GM18498 (cell line): ENCODE data around the gene C10orf143.

Experiments
- ATAC-seq: cut with Tn5 transposase; IDR thresholded peaks from one replicate; pipeline ENCODE4 v1.9.1; 2021; ENCODE audit warnings: mild to moderate bottlenecking, moderate library complexity; ENCODE audit not compliant: unreplicated experiment

Gene C10orf143

DNA sequence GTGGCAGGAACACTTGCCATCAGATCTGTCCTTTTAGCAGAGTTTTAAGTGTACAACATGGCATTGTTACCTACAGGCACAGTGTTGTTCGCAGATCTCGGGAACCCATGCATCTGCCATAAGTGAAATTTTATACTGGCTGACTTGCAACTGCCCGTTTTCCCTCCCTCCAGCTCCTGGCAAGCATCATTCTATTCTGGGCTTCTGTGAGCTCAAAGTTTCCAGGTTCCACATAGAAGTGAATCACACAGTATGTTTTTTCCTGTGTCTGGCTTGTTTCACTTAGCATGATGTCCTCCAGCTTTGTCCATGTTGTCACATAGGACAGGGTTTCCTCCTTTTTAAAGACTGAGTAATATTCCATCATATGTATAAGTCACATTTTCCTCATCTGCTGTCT, 56.6 kb downstream of the C10orf143 start:
- ATAC-seq: no peak

DNA sequence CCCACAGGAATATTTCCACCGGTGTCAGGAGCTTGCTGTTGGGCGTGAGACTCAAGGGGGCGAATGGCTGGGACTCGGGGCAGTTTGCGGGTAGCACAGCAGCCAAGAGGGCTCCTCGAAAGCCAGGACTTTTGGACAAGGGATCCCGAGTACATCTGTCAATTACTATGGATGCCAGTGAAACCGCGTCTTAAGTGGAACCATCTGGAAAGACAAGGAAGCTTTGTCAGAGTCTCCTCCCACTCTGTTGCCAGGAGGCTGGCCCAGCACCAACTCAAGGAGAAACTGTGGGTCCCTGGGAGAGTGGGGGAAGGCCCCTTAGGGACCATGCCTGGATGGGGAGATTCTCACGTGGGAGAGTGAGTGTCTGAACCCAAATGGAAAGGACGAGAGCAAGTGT, 57.1 kb downstream of the C10orf143 start:
- ATAC-seq: no peak

DNA sequence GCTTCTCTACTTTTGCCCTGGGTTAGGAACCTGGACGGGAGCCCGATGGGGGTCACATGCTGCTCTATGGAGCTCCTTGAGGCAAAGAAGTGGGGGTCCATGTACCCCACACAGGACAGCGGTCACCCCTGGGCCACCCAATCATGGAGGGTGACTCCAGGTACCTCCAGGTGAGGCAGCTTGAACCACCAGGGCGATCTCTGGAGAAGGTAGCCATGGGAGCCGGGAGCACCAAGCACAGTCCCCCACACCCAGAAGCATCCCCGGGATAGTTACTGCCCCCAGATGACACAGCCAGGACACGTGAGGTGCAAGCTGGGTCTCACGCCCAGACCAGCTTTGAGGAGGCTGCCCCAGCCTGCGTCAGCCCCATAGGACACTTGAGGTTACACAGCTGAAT, 58.4 kb downstream of the C10orf143 start:
- ATAC-seq: no peak

DNA sequence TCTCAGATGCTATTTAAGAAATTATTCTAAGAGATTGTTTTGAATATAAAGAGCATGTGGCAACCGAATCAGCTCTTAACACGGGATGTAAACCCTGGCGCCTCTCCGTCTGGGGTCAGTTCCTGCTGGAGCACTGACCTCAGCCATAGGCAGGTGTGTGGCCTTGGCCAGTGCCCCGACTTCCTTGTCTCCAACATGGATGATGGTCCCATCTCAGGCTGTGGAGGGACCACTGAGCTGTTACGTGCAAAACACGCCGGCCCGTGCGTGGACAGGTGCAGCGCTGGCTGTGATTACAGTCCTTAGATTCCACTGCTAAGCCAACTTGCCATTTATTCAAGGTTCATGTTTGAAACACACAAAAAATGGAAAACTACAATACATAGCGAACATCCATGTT, 59.9 kb downstream of the C10orf143 start:
- ATAC-seq: no peak

DNA sequence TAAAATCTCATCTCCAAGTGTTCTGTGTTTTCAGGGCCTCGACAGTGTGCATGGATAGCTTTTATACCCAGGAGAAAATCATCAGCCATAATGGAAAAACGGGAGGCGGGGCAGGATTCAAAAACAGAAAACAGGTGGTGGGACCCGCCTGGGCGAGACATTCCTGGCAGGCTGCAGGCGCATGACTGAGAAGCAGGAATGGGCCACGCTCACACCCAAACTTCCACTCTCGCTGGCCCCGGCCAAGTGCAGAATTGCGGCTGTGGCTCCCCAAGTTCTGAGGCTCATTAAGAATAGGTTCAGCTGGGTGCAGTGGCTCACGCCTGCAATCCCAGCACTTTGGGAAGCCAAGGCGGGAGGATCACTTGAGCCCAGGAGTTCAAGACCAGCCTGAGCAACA, 60.6 kb downstream of the C10orf143 start:
- ATAC-seq: no peak

DNA sequence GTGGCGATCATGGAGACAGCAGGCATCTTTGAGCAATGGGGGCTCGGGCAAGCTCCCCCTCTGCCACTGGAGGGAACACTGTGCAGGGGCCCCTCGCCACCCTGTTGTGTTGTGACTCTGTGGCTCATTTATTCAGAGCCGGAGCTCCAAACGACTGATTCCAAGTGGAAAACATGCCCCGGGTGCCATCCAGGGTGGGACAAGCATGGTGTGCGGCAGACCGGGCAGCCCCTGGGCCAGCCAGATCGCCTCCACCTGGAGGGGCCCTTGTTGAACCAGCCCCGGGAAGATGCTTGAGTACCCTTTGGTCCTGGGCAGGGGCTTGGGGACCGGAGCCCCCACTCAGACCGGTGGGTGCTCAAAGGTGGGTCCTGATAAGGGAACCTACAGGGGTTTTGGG, 61.4 kb downstream of the C10orf143 start:
- no peak for ATAC-seq

DNA sequence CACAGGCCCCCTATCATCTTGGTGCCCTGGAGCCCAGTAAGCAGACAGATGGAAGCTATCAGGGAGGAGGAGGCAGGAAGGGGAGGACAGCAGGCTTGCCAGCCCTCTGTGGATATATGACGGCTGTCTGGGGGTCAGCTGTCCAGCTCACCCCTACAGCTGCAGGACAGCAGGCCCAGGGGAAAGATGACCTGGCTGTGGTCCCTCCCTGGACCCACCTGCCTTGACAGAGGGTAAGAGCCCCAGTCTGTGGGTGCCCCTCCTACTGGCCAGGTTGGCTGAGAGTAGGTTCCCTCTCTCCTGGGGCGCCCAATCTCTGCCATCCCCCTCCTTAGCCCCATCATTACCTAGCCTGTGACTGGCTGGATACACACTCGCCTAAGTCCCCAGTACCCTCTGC, 62.5 kb downstream of the C10orf143 start:
- no peak for ATAC-seq

DNA sequence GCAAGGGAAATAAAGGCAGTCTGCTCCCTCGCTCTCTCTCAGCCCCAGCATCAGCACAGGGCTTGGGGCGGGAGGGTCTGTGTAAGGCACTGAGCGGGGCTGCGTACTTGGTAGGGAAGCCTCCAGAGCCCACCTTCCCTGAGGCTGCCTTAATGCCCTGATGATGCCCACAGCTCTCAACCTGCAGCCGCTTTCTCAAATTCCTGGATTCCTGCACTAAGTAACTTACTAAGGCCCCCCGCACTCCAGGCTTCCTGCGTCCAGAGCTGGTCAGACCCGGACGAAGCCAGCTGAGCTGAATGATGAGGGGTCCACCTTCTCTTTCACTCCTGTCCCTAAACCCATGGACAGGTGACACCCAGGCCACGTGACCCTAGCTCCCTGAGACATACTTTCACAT, 63.3 kb downstream of the C10orf143 start:
- ATAC-seq: no peak

DNA sequence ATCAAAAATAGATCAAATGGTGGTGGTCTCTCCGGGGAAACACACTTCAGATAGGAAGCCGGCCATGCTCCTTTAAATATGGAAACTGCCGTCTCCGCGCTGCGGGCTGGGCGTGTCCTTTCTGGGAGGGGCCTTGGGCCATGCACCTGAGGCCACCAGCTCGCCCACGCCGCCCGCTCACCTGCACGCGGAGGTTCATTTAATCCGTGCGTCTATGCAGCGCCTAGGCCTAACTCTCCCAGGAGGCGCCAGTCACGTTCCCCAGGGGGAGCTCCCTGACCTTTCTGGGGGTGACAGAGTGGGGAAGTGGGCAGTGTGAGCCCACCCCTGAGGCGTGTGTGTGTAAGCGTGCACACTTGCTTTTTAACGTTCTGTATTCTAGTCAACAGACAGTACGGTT, 64.0 kb downstream of the C10orf143 start:
- ATAC-seq: no peak

DNA sequence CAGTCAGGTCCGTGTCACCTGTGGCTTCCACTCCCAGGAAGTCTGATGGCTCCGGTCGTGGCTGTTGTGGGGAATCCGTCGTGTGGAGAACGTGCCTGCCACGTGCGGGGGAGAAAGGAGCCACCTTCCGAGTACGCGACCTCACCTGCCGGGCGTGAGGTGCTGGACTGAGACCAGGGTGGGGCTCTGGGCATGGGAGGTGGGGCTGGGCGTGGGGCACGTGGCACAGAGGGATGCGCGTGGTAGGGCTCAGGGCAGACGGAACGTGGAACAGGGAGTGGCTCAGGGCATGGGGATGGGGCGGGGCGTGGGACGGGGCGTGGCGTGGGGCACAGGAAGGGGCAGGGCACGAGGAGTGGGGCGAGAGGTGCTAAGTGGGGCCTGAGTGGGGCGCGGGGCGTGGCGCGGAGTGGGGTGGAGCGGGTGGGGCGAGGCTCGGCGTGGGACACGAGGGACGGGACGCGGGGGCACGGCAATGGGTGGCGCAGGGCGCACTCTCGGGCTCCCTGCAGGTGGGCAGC, 64.8 kb downstream of the C10orf143 start:
- no peak for ATAC-seq

DNA sequence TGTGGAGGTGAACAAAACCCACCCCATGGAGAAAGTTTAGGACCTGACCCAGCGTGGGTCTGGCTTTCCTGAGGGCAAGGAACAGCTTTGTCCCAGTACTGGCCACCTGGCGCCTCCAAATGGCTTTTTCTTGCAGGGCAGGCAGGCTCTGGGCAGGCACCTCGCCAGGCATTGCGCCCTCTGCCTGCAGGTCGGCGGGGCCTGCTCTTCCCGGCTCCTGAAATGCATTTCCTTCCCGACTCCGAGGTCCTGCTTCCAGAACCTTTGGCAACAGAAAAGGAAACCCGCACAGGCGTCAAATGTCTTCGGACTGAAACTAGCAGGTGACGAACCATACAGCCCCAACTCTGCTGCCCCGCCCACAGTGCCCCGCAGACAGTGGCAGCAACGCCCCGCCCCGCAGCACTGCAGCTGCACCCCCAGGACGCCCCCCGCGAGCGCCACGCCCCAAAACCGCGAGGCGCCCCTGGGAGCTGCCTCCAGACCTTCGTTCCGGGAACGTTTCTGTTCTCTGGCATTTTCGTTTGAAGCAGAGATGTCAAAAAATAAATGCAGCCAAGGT, 65.5 kb downstream of the C10orf143 start:
- ATAC-seq: no peak

DNA sequence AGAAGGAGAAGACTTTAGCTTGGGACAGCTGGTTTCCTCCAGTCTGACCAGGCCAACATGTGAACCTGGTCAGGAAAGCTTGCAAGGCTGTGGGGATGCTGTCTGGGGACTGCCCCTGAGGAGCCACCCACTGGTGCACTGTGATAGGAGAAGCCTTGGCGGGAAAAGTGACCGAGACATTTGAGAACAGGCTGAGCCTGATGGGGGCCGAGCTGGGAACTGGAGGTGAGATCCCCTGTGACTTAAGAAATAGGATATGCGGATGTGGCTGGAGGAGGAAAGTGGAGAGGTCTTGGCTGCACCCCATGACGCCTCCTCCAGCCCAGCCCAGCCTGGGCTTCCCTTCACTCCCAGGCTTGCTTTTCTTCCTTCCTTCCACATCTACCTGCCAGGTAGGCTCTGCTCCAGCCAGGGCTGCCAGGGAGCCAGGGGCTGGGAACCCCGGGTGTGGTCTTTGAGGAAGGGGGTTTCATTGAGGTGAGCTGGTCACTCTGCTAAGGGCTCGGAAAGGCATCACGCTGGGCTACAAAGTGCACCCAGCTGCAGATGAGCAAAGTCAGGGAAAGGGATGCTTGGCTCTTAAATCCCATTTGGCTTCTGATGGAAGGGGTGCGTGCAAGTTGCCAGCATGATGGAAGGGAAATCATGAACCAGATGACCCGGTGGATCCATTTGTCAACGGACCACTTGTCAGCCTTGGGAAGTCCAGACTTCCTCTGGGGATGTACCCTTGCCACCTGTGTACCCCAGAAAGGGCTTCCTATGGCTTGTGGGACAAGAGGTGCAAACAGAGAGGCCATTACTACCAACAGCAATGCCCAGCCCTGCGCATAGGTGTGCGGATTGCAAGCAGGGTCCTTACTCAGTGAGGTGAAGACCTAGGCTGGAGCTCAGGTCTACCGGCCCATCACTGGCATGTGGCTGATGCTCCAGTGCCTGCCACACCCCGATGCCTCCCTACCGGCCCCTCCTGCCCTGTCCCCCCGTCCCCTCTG, 66.3 kb downstream of the C10orf143 start:
- ATAC-seq: no peak

DNA sequence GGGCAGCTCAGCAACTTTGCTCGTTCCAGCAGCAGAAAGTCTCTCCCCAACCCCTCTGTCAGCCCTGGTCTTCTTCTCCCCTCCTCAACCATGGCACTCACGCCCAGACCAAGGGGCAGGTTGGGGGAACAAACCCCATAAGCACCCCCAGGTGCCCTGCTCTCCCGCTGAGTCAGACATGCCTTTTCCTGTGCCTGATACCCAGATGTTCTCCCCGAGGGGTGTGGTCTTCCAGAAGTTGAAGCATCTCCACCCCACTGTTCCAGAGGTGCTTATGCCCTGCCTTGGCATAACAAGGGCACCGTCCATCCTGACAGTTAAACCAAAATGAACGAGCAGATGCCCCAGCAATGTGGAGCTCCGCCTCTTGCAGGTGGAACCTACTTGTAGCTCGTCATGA, 67.1 kb downstream of the C10orf143 start:
- ATAC-seq: no peak

DNA sequence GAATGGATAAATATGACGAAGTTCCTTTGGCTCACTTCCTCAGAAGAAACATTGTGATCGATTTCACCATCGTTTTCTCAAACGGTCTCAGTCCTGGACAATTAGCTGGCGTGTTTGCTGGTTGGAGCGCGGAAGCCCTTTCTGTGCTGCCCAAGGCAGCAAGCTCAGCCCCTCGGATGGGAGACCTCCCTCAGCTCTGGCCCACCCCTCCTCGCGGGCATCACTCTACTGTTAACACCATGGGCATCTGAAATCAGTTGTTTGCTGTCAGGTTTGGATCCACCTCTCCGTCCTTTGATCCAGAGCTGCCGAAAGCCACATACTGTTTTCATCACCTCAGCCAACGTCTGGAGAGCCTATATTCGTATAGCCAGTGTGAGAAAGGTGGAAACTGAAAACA, 68.2 kb downstream of the C10orf143 start:
- no peak for ATAC-seq

DNA sequence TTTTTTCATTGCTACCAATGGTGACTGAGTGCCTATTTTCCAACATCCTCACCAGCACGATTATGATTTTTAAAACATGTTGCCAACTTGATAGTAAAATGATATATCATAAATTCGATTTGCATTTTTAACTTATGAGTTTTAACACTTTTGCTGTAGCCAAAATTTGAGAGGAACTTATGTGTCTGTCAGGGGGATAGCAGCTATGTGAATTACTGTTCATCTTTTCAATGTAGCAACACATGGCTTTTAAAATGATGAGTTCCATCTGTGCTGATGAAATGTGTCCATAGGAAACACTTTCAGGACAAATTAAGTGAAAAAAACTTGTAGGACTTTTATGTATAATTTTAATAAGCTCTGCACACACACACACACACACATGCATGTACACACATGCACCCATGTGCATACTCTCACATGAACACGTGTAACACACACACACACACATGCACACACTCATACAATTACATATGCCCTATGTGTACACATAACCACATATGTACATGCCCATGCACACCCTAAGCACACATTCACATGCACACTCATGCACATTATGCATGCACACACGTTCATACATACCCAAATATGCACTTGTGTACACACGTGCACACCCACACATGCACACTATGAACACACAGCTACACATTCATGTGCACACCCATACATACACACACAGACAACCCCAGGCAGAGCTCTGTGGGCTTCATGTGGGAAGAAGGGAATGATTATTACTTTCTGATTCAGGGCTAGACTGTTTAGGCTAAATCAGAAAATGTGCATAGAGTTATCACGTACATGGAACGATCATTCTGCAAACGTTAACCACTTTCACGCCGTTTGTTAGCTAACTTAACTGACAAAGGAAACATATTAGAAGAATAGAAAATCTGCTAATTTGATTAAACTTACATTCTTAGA, 68.9 kb downstream of the C10orf143 start:
- no peak for ATAC-seq

DNA sequence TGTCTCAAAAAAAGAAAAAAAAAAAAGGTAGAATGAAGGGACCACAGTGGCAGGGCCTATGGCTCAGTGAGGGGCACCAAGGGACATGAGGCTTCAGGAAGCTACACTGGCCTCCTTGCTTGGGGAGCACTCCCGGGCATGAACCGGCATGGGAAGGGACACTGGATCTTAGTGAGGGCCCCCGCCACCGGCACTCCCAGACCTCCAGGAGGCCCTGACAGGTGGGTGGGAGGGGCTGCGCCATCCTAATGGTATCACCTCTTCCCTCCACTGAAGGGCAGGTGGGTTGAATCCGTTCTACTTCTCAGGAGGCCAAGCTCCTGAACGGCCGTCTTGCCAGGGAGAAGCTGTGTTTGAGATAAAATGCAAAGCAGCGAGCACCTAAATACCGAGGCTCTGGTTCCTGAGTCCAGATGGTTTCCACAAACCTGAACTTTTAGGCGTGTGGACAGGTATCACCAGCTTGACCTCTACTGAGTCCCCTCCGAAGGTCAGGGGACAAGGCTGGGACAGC, 69.8 kb downstream of the C10orf143 start:
- ATAC-seq: no peak

DNA sequence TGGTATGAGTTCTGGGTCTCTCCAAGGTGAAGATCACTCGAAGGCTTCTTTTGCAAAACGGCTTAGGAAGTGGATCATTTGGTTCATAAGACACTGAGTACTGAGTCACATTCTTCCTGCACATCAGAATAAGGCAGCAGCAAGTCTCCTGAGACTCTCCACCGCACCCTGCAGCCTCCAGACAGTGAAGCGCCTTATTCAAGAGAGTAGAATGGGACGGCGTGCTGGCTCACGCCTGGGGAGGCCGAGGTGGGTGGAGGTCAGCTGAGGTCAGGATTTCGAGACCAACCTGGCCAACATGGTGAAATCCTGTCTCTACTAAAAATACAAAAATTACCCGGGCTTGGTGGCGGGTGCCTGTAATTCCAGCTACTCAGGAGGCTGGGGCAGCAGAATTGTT, 70.3 kb downstream of the C10orf143 start:
- ATAC-seq: no peak

DNA sequence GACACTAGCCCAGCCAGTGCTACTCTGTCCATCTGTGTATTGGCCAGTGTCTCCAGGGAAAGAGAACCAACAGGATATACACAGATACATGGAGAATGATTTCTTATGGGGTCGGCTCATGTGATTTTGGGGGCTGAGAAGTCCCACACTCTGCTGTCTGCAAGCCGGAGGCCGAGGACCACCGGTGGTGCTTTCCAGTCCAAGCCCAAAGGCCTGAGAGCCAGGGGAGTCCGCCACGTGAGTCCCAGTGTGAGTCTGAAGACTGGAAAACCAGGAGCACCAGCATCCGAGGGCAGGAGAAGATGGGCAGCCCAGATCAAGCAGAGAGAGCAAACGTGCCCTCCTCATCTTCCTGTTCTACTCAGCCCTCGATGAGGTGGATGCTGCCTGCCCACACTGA, 71.5 kb downstream of the C10orf143 start:
- ATAC-seq: no peak

DNA sequence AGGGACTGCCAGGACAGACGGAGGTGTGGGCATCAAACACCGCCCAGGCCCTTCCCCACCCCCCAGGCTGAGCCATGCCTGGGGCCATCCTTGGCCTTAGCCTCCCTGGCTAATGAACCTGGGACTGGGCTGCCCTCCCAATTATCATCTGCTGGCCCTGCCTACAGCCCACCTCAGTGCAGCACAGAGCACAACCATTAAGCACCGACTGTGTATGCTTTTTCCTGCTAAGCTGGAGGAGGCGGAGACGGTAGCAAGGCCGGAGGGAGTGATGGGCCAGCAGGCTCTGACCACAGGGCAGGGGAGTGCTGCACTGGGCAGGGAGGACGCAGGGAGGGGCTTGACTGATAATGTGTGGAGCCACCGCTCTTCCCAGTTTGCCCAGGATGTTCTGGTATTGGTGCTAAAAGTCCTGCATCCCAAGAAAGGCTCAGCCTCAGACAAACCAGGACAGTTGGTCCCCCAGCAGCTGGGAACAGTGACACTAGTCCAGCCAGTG, 72.0 kb downstream of the C10orf143 start:
- ATAC-seq: no peak

DNA sequence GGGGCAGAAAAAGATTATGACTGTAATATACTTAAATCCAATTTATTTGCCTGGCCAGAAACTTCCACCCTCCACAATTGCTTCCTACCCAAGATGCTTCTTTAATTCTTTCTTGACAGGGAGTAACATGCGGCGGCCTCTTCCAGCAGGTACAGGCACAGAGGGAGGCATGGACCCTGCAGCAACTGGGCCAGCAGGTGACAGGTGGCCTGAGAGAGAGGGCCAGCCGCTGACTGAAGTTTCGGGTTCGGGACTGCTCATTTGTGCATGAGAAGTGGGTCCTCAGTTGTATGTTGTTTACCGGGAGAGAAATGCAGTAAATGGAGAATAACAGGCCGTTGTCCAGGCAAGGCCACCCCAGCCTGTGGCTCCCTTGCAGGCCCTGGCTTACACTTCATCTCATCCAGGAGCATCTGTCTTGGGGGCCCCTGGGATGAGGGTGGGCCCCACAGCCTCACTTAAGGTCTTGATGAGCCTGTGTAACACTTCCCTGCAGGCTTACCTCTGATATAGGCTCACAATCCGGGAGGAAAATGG, 72.5 kb downstream of the C10orf143 start:
- ATAC-seq: no peak
